CD8-positive, alpha-beta memory T cell (primary cell): ENCODE data around the gene PRAMEF20. TPM values are rescaled to one million over a fixed set of nuclear protein-coding genes. Genes with fewer than 3 reads are reported as not detected.
A peak's percentile ranks its signal among the peaks of the same experiment; 100 is the strongest.
"Not testable (repeated sequence)": the region's sequence is repeated elsewhere in the genome, so short reads cannot be mapped to it uniquely, and the experiment has no call there.

Experiments used
- CTCF ChIA-PET: fragments of 350-600 bp; sonication (Branson Sonifier 250); formaldehyde crosslinking; loops from one replicate; lab custom pipeline; 2021; ENCODE audit warnings: antibody characterized with exemption; lab: Charles Lee
- POLR2A ChIA-PET: fragments of 350-600 bp; sonication (Branson Sonifier 250); formaldehyde crosslinking; loops from one replicate; lab custom pipeline; 2021; ENCODE audit warnings: antibody characterized with exemption; lab: Charles Lee
- DNase-seq, 5 donors: peaks; one replicate each; pipeline versions ENCODE4 v3.0.0 to v3.0.0-alpha.2; 2020 to 2022; ENCODE audit warnings: mixed read lengths in 1 of 5
- H3K27ac ChIP-seq: one replicate; pipeline ENCODE4 v1.7.0; 2013; ENCODE audit warnings: low read depth, mild to moderate bottlenecking, low read length, moderate library complexity
- H3K27me3 ChIP-seq: 2 replicates; pipeline ENCODE4 v1.7.0; 2013; ENCODE audit warnings: low read length, mild to moderate bottlenecking; ENCODE audit not compliant: insufficient read depth, poor library complexity, severe bottlenecking
- H3K36me3 ChIP-seq: 2 replicates; pipeline ENCODE4 v1.7.0; 2013; ENCODE audit warnings: mild to moderate bottlenecking, low read length, moderate library complexity; ENCODE audit not compliant: insufficient read depth
- H3K4me1 ChIP-seq: 2 replicates; pipeline ENCODE4 v1.7.0; 2013; ENCODE audit warnings: mild to moderate bottlenecking, low read length, moderate library complexity; ENCODE audit not compliant: insufficient read depth
- H3K4me3 ChIP-seq: 2 replicates; pipeline ENCODE4 v1.7.0; 2013; ENCODE audit warnings: mild to moderate bottlenecking, low read length
- H3K9me3 ChIP-seq: 2 replicates; pipeline ENCODE4 v1.7.0; 2013; ENCODE audit warnings: mild to moderate bottlenecking, low read length
- H3K27ac Mint-ChIP-seq, 8 donors: one replicate each; pipeline ENCODE4 v1.8.0; 2020 to 2021; ENCODE audit warnings: mixed read lengths in 8 of 8, mild to moderate bottlenecking in 6 of 8, inconsistent platforms in 3 of 8, moderate library complexity in 3 of 8
- H3K27me3 Mint-ChIP-seq, 2 donors: one replicate each; pipeline ENCODE4 v1.8.0; 2020 to 2021; ENCODE audit warnings: mixed read lengths in 2 of 2, mild to moderate bottlenecking in 1 of 2, moderate library complexity in 1 of 2
- H3K36me3 Mint-ChIP-seq, 3 donors: one replicate each; pipeline ENCODE4 v1.8.0; 2020 to 2021; ENCODE audit warnings: mixed read lengths in 3 of 3, inconsistent platforms in 1 of 3, mild to moderate bottlenecking in 1 of 3
- H3K4me1 Mint-ChIP-seq, 3 donors: one replicate each; pipeline ENCODE4 v1.8.0; 2020 to 2021; ENCODE audit warnings: mixed read lengths in 3 of 3, inconsistent platforms in 1 of 3, mild to moderate bottlenecking in 1 of 3
- H3K4me3 Mint-ChIP-seq, 7 donors: one replicate each; pipeline ENCODE4 v1.8.0; 2020 to 2021; ENCODE audit warnings: mixed read lengths in 7 of 7, mild to moderate bottlenecking in 6 of 7, moderate library complexity in 4 of 7, inconsistent platforms in 2 of 7
- H3K9me3 Mint-ChIP-seq, 5 donors: one replicate each; pipeline ENCODE4 v1.8.0; 2020 to 2022; ENCODE audit warnings: mixed read lengths in 5 of 5, mild to moderate bottlenecking in 3 of 5, moderate library complexity in 2 of 5, inconsistent platforms in 1 of 5
- polyA plus RNA-seq: library from polyadenylated mRNA; unstranded; fragments of 300-500 nt; fragmentation: Illumina TruSeq; gene quantifications from one replicate; pipeline ENCODE4 v1.2.3, GENCODE V29; 2021
- total RNA-seq, 2 experiments: library from RNA; stranded (reverse); gene quantifications; one replicate each; pipeline ENCODE4 v1.2.3, GENCODE V29; 2021

Gene PRAMEF20
- total RNA-seq (not detected), polyA plus RNA-seq (not detected)

GRCh38 chr1:13410150-13410549, at the start of gene PRAMEF20:
PRAMEF20 (plus strand) TSS chr1:13410450; CDS start chr1:13416355, 5,905 bp downstream.
- H3K27me3 ChIP-seq, H3K27ac Mint-ChIP-seq, POLR2A ChIA-PET, H3K4me3 Mint-ChIP-seq, H3K4me1 Mint-ChIP-seq, H3K27ac ChIP-seq, H3K9me3 Mint-ChIP-seq, H3K4me1 ChIP-seq, H3K9me3 ChIP-seq, CTCF ChIA-PET, H3K36me3 ChIP-seq, H3K36me3 Mint-ChIP-seq, H3K4me3 ChIP-seq, DNase-seq, H3K27me3 Mint-ChIP-seq: not testable (repeated sequence)

GRCh38 chr1:13362364-13362763, 47.9 kb upstream of the PRAMEF20 start:
- H3K27ac ChIP-seq, H3K27me3 ChIP-seq, H3K9me3 Mint-ChIP-seq, H3K4me1 ChIP-seq, H3K4me3 Mint-ChIP-seq, H3K27ac Mint-ChIP-seq, DNase-seq, H3K9me3 ChIP-seq, H3K27me3 Mint-ChIP-seq, H3K36me3 ChIP-seq, H3K36me3 Mint-ChIP-seq, H3K4me1 Mint-ChIP-seq, CTCF ChIA-PET, POLR2A ChIA-PET, H3K4me3 ChIP-seq: not testable (repeated sequence)

GRCh38 chr1:13364928-13365327, 45.3 kb upstream of the PRAMEF20 start:
- H3K9me3 ChIP-seq, DNase-seq, CTCF ChIA-PET, H3K36me3 Mint-ChIP-seq, H3K27me3 Mint-ChIP-seq, H3K4me1 ChIP-seq, H3K36me3 ChIP-seq, H3K4me3 Mint-ChIP-seq, H3K27ac Mint-ChIP-seq, H3K27me3 ChIP-seq, H3K27ac ChIP-seq, H3K4me1 Mint-ChIP-seq, POLR2A ChIA-PET, H3K9me3 Mint-ChIP-seq, H3K4me3 ChIP-seq: not testable (repeated sequence)

- DNase-seq, H3K9me3 ChIP-seq, H3K4me1 Mint-ChIP-seq, H3K9me3 Mint-ChIP-seq, CTCF ChIA-PET, H3K36me3 Mint-ChIP-seq, H3K4me3 ChIP-seq, H3K27me3 Mint-ChIP-seq, H3K27ac Mint-ChIP-seq, POLR2A ChIA-PET, H3K36me3 ChIP-seq, H3K27ac ChIP-seq, H3K4me1 ChIP-seq, H3K27me3 ChIP-seq, H3K4me3 Mint-ChIP-seq: not testable (repeated sequence)
These were observed 43.7 kb upstream of the PRAMEF20 start for GRCh38 chr1:13366536-13366935.

GRCh38 chr1:13368544-13368943, 41.7 kb upstream of the PRAMEF20 start:
- H3K36me3 Mint-ChIP-seq, H3K9me3 ChIP-seq, CTCF ChIA-PET, H3K27me3 Mint-ChIP-seq, H3K36me3 ChIP-seq, POLR2A ChIA-PET, H3K27me3 ChIP-seq, H3K4me3 Mint-ChIP-seq, H3K9me3 Mint-ChIP-seq, H3K27ac ChIP-seq, H3K4me3 ChIP-seq, DNase-seq, H3K4me1 ChIP-seq, H3K27ac Mint-ChIP-seq, H3K4me1 Mint-ChIP-seq: not testable (repeated sequence)

GRCh38 chr1:13378983-13379382, 31.3 kb upstream of the PRAMEF20 start:
- H3K27ac Mint-ChIP-seq, H3K27me3 Mint-ChIP-seq, H3K9me3 Mint-ChIP-seq, CTCF ChIA-PET, H3K4me3 Mint-ChIP-seq, H3K36me3 ChIP-seq, H3K36me3 Mint-ChIP-seq, POLR2A ChIA-PET, H3K27ac ChIP-seq, H3K9me3 ChIP-seq, H3K4me3 ChIP-seq, H3K27me3 ChIP-seq, DNase-seq, H3K4me1 Mint-ChIP-seq, H3K4me1 ChIP-seq: not testable (repeated sequence)

GRCh38 chr1:13380380-13380779, 29.9 kb upstream of the PRAMEF20 start:
- CTCF ChIA-PET, H3K27me3 ChIP-seq, H3K4me3 Mint-ChIP-seq, DNase-seq, H3K27me3 Mint-ChIP-seq, H3K9me3 Mint-ChIP-seq, H3K4me3 ChIP-seq, H3K4me1 Mint-ChIP-seq, H3K36me3 ChIP-seq, H3K4me1 ChIP-seq, H3K27ac ChIP-seq, H3K36me3 Mint-ChIP-seq, H3K27ac Mint-ChIP-seq, H3K9me3 ChIP-seq, POLR2A ChIA-PET: not testable (repeated sequence)

GRCh38 chr1:13389332-13389731, 20.9 kb upstream of the PRAMEF20 start, which contains the start of gene PRAMEF17:
PRAMEF17 (plus strand) TSS chr1:13389632; CDS start chr1:13389658, 26 bp downstream.
- H3K4me1 Mint-ChIP-seq, H3K9me3 ChIP-seq, CTCF ChIA-PET, H3K27me3 ChIP-seq, DNase-seq, POLR2A ChIA-PET, H3K27ac ChIP-seq, H3K4me3 Mint-ChIP-seq, H3K4me1 ChIP-seq, H3K27me3 Mint-ChIP-seq, H3K36me3 ChIP-seq, H3K4me3 ChIP-seq, H3K36me3 Mint-ChIP-seq, H3K9me3 Mint-ChIP-seq: not testable (repeated sequence)
- peak within 1 kb of the TSS in 1 of 8 donors; percentile 21 for H3K27ac Mint-ChIP-seq

GRCh38 chr1:13393004-13393403, 17.2 kb upstream of the PRAMEF20 start:
- H3K27ac Mint-ChIP-seq, H3K27ac ChIP-seq, DNase-seq, H3K27me3 Mint-ChIP-seq, POLR2A ChIA-PET, H3K27me3 ChIP-seq, H3K4me3 ChIP-seq, H3K9me3 Mint-ChIP-seq, CTCF ChIA-PET, H3K36me3 Mint-ChIP-seq, H3K4me1 Mint-ChIP-seq, H3K36me3 ChIP-seq, H3K4me1 ChIP-seq, H3K9me3 ChIP-seq, H3K4me3 Mint-ChIP-seq: not testable (repeated sequence)
